Measurements from ENCODE around the gene LIN9.

GRCh38 chr1:226353698-226354525, 44.9 kb upstream of the LIN9 start:
- TF ChIP-seq CHD2 (IDR thresholded peaks at IDR 0.05; ENCODE audit: low read length) (no peak), CTCF (IDR thresholded peaks at IDR 0.05; ENCODE audit: control extremely low read depth in 1 of 3, insufficient read depth in 1 of 3, low read depth in 1 of 3, low read length in 3 of 3) (no peak), POLR2A (IDR thresholded peaks at IDR 0.05; ENCODE audit: control extremely low read depth in 1 of 2, low read depth in 2 of 2, low read length in 2 of 2) (no peak)

All from H1 (cell line).